GM12892 (cell line): ENCODE data around the gene PSD2.
"Not testable (repeated sequence)": the region's sequence is repeated elsewhere in the genome, so short reads cannot be mapped to it uniquely, and the experiment has no call there.

ENCODE experiments used
- DNase-seq: peaks from one replicate; pipeline ENCODE4 v3.0.0; 2011; ENCODE audit not compliant: insufficient read length
- FAIRE-seq: peaks from 2 replicates; lab custom pipeline; 2011; peaks lifted over from hg19 to GRCh38; lab: Jason Lieb, UNC
- POLR2A ChIP-seq: IDR thresholded peaks from 2 replicates; pipeline ENCODE4 v1.6.1; 2011; ENCODE audit warnings: low read depth, low read length, control low read depth
- POLR2AphosphoS5 ChIP-seq: IDR thresholded peaks from 2 replicates; pipeline ENCODE4 v1.6.1; 2011; ENCODE audit warnings: low read depth, low read length, control low read depth
- TAF1 ChIP-seq: IDR thresholded peaks from 2 replicates; pipeline ENCODE4 v1.6.1; 2011; ENCODE audit warnings: low read depth, mild to moderate bottlenecking, control low read depth, low read length, borderline replicate concordance

Gene PSD2

GRCh38 chr5:139787257-139787567 lies 8.4 kb upstream of the PSD2 start:
- FAIRE-seq, result no peak
- DNase-seq, result no peak
- no peak for TF ChIP-seq POLR2AphosphoS5
- TF ChIP-seq POLR2A, result no peak
- TF ChIP-seq TAF1, result no peak

GRCh38 chr5:139787568-139788293 lies 7.9 kb upstream of the PSD2 start:
- FAIRE-seq (peak; percentile 90), DNase-seq (peak; percentile 98)
- no peak for TF ChIP-seq POLR2A
- no peak for TF ChIP-seq TAF1
- no peak for TF ChIP-seq POLR2AphosphoS5

- no peak for DNase-seq
- FAIRE-seq, result peak; percentile 27
- TF ChIP-seq POLR2A (no peak), POLR2AphosphoS5 (no peak), TAF1 (no peak)
Measured at GRCh38 chr5:139788294-139788910, 7.2 kb upstream of the PSD2 start.

- TF ChIP-seq POLR2AphosphoS5 (no peak), TAF1 (no peak)
- no peak for DNase-seq
- FAIRE-seq, result no peak
Measured at GRCh38 chr5:139789116-139789844, 6.3 kb upstream of the PSD2 start.

- no peak for FAIRE-seq
- TF ChIP-seq POLR2AphosphoS5 (no peak), POLR2A (no peak), TAF1 (no peak)
- DNase-seq, result no peak
Measured at GRCh38 chr5:139789845-139790189, 5.8 kb upstream of the PSD2 start.

- FAIRE-seq (no peak), DNase-seq (no peak)
- no peak for TF ChIP-seq POLR2A
- TF ChIP-seq TAF1, result no peak
- no peak for TF ChIP-seq POLR2AphosphoS5
Measured at GRCh38 chr5:139792218-139792617, 3.4 kb upstream of the PSD2 start.

GRCh38 chr5:139792655-139793054 lies 3.0 kb upstream of the PSD2 start:
- not testable (repeated sequence) for FAIRE-seq, DNase-seq

- no peak for DNase-seq
- no peak for FAIRE-seq
- TF ChIP-seq POLR2AphosphoS5 (no peak), TAF1 (no peak), POLR2A (no peak)
Measured at GRCh38 chr5:139794067-139794846, 1.4 kb upstream of the PSD2 start.

- TF ChIP-seq POLR2A (no peak), POLR2AphosphoS5 (no peak), TAF1 (no peak)
- FAIRE-seq (no peak), DNase-seq (no peak)
Measured at GRCh38 chr5:139796061-139796806, 626 bp downstream of the PSD2 start.

- TF ChIP-seq POLR2AphosphoS5 (no peak), TAF1 (no peak), POLR2A (no peak)
- FAIRE-seq, result no peak
- DNase-seq, result no peak
Measured at GRCh38 chr5:139797335-139797734, 1.7 kb downstream of the PSD2 start.

- FAIRE-seq (no peak), DNase-seq (no peak)
- TF ChIP-seq TAF1, result no peak
- no peak for TF ChIP-seq POLR2A
- no peak for TF ChIP-seq POLR2AphosphoS5
Measured at GRCh38 chr5:139797856-139798510, 2.4 kb downstream of the PSD2 start.
